Limb (tissue), 2 donors: ENCODE data around the gene ACAP2.
"Not testable (repeated sequence)": the region's sequence is repeated elsewhere in the genome, so short reads cannot be mapped to it uniquely, and the experiment has no call there.

ENCODE experiments used
- DNase-seq, 2 donors: peaks; one replicate each; pipeline ENCODE4 v3.0.0-alpha.2; 2016; ENCODE audit errors: extremely low spot score in 2 of 2

ACAP2 gene

DNA sequence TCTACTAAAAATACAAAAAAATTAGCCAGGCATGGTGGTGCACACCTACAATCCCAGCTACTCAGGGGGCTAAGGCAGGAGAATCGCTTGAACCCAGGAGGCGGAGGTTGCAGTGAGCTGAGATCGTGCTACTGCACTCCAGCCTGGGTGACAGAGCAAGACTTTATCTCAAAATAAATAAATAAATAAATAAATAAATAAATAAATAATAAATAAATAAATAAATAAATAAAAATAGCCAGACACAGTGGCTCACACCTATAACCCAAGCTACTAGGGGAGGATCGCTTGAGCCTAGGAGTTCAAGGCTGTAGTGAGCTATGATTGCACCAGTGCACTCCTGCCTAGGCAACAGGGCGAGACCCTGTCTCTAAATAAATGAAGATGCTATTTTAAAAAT, 152.2 kb downstream of the ACAP2 start:
- not testable (repeated sequence) for DNase-seq

DNA sequence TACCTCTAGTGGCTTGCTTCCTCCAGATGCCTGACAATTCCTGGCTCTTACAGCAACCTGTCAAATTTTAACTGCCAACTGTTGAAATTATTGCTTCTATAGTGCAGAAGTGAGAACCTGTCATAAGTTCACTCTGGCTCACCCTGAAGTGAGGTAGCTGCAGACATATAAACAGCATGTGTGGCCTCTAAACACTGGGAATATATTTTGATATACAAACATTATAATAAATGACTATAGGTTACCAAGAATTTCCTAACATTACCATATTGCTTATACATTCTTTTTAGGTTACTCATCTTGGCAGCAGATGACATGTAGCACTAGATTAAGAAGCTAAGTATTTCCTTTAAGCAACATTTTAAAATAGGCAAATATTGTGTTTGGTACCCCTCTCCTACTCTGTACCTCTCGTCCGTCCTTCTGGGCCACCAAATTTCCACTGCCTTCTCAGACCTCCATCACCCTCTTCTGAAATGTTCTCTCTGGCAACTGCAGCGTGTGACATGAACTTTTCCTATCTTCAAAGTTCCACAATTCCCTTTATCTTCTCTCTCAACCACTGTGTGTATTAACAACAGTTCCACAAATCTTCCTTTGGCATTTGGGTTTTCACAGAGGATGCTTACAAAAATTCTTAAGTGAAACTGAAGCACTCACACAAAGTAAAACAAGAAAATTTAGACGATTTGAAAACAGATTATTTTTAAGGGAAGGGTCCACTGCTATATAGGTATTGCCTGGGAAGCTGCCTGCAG, 156.5 kb downstream of the ACAP2 start:
- DNase-seq, result no peak

DNA sequence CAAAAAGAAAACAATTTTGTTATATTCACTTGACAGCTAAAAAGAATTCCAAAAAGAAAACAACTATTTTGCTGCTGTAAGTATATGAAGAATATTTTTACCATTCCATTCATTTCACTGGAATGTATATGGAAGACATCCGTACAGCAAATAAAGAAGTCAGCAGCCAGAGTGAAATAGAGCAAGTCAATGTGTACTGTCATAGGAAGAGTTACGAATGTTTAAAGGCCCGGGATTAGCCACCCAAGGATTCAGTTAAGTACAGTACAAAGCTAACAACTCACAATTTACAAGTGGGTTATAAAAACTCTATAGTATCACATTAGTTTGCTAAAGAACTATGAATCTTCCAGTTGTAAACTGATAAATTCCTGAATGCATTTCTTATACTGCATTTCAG, 157.4 kb downstream of the ACAP2 start:
- no peak for DNase-seq

- DNase-seq, result no peak
Observed at GRCh38 chr3:195284842-195285241, 158.0 kb downstream of the ACAP2 start.

GRCh38 chr3:195282961-195283360, 159.9 kb downstream of the ACAP2 start:
- no peak for DNase-seq

DNA sequence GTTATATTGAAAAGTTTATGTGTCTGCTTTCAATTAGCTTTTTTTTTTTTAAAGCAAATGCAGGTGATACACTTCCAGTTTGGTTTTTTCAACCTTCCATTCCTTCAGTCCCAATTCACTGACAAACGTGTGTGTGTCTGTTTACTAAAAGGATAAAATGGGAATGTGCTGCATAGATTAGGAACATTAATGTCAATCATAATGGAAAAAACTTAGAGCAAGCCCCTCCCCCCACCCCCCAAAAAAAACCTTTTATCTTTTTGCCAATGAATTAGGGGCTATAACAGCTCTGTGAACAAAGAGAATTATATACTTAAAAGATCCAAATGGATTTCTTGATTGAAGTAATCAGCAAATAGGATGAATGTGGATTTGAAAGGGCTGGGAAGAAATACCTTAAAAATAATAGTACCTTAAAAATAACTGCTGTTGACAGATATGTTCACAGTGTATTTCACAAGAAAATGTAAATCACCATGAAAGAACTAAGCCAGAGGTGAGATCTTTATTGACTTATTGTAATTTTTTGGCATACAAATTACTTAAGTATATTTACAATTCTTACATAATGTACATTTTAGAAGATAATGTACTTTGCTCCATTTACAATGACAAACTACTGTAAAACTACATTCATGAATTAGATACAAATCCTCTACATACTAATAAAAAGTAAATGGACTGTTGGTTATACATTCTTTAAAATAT, 168.4 kb downstream of the ACAP2 start:
- DNase-seq, result no peak

GRCh38 chr3:195271410-195272243, 171.2 kb downstream of the ACAP2 start:
- DNase-seq, result peak; percentile 88 to 95

- peak; percentile 93 to 97 for DNase-seq
Observed at GRCh38 chr3:195270817-195271409, 171.9 kb downstream of the ACAP2 start, which contains the start of gene XXYLT1. TSS of gene XXYLT1 (minus strand) at chr3:195271159. CDS start at chr3:195271058, 101 bp downstream.

DNA sequence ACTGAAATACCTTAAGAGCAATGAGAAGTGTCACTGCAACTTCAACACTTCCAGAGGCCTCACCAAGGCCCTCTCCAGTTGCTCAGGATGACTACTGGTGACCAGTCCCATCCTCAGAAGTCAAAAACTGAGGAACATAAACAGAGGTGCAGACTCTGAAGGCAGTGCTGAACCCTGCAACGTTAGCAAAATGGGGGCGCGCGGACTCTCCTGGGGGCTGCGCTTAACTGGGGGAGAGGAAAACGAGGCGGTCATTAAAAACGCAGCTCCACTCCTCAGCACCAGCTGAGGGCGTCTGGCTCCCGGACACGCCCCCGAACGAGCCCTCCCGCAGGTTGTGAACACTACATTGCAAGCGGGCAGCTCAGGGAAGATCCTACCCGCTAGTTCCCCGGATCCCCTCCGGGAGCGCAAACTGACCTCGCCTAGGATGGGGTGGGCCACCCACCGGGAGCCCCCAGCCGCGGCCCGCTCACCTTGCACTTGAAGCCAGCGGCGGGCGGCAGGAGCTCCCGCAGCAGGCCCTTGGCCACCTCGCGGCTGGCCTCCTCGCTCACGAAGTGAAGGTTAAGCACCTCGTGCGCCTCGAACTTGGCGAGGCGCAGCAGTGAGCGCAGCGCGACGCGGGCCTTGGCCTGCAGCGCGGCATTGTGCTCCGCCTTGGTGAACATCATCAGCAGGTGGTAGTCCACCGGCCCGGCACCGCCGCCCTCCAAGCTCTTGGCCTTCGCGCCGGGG, 172.6 kb downstream of the ACAP2 start:
- peak; percentile 27 to 71 for DNase-seq

GRCh38 chr3:195269375-195270078, 173.3 kb downstream of the ACAP2 start:
- no peak for DNase-seq

- no peak for DNase-seq
Observed at GRCh38 chr3:195268576-195269309, 174.1 kb downstream of the ACAP2 start.

DNA sequence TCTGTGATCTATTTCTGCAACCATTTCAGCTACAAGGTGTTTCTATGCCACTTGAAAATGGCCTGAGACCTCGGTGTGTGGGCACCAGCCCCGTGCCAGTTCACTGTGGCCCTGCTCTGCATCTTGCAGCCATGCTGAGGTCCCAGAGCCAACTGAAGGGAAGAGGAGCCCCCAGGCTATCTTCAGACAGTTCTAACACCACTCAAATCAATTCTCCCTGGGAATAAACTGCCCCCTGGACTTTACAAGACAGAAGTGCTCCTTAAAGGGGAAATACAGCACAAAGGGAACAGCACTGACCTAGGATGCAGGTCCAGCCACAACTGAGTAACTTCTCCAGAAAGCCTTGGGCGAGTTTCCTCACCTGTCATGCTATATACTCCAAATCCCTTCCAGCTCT, 175.7 kb downstream of the ACAP2 start:
- no peak for DNase-seq

GRCh38 chr3:195266428-195266827, 176.4 kb downstream of the ACAP2 start:
- DNase-seq, result no peak

DNA sequence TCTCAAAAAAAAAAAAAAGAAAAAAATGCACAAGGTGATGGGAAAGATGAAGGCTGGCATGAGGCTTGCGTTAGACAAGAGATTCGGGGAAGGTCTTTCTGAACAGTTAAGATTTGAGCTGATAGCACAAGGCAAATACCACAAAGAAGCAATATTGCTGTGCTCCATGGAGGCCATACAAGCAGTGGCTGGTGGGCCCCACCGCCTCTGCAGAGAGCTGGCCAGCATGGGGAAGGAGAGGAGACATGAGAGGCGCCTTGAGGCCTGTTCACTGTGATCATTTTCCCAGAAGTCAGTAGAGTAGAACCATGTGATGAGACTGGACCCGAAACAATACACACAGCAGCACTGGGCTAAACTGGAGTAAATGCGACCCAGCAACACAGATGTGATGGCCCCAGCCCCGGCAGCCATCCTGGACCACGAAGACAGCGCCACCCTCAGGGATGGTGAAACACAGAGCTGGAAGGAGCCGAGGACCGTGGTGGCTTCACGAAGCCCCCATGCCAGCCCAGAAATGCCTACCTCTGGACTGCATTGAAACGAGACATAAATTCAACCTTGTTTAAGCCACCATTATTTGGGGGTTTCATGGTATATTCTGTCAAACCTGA, 177.3 kb downstream of the ACAP2 start:
- DNase-seq, result no peak

GRCh38 chr3:195263925-195264600, 178.8 kb downstream of the ACAP2 start:
- DNase-seq, result no peak

GRCh38 chr3:195263193-195263924, 179.5 kb downstream of the ACAP2 start:
- no peak for DNase-seq

GRCh38 chr3:195261925-195262324, 180.9 kb downstream of the ACAP2 start:
- no peak for DNase-seq
